Central memory CD8-positive, alpha-beta T cell (primary cell): ENCODE data around the gene CRYGN.

Experiments used
- ATAC-seq: fragments of 150-1000 bp; cut with Tn5 transposase; replicated peaks from 2 replicates; pipeline ENCODE4 v1.10.0; 2022; ENCODE audit warnings: mild to moderate bottlenecking, moderate FRiP score, moderate number of reproducible peaks; ENCODE audit not compliant: poor library complexity, severe bottlenecking; ENCODE audit errors: extremely low read depth
- DNase-seq, 2 donors: peaks; one replicate each; pipeline ENCODE4 v3.0.0; 2021; ENCODE audit warnings: low spot score in 2 of 2
- H3K27ac Mint-ChIP-seq: one replicate; pipeline ENCODE4 v1.8.0; 2022; ENCODE audit warnings: low read depth, mild to moderate bottlenecking, moderate library complexity, mixed read lengths
- H3K27me3 Mint-ChIP-seq: one replicate; pipeline ENCODE4 v1.8.0; 2022; ENCODE audit warnings: mixed read lengths
- H3K36me3 Mint-ChIP-seq: one replicate; pipeline ENCODE4 v1.8.0; 2022; ENCODE audit warnings: mild to moderate bottlenecking, moderate library complexity, mixed read lengths; ENCODE audit not compliant: insufficient read depth
- H3K4me1 Mint-ChIP-seq: one replicate; pipeline ENCODE4 v1.8.0; 2022; ENCODE audit warnings: mixed read lengths
- H3K4me3 Mint-ChIP-seq: one replicate; pipeline ENCODE4 v1.8.0; 2022; ENCODE audit warnings: mild to moderate bottlenecking, moderate library complexity, mixed read lengths
- H3K9me3 Mint-ChIP-seq: one replicate; pipeline ENCODE4 v1.8.0; 2022; ENCODE audit warnings: mixed read lengths

Gene CRYGN

DNA sequence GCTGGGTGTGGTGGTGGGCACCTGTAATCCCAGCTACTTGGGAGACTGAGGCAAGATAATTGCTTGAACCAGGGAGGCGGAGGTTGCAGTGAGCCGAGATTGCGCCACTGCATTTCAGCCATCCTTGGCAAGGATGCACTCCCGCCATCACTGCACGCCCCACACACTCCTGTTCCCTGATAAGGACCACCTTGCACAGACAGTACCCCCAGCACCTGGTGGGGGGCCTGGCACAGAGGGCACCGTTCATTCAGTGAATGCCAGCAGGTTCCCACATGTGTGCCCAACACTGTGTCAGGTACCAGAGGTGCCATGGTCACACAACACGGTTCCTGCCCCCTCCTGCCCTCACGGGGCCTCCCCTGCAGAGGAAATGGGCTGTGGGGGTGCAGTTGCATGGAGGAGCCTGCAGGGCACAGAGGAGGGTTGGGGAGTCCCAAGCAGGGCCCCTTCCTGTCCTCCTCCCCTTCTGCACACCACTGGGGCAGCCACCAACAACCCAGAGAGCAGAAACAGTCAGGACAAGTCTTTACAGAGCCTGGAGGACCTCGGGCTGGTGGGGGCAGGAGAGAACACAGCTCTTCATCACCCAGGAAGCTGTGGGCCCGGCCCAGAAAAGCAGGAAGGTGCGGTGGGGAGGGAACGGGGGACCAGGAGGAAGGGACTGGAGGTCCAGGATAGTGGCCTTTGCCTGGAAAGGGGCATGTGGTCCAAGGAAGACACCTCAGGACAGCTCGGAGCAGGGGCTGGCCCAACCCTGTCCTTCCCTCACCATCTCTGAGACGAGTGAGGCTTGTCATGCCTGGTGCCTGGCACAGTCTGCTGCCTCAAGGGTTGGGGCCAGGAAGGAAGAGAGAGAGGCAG is 7.1 kb downstream of the CRYGN start:
- Mint-ChIP-seq H3K27me3 (no peaks in the 10 kb centered on the region), H3K4me3 (peak overlapping the region; percentile 42), H3K9me3 (no peaks in the 10 kb centered on the region), H3K4me1 (peaks cover 37% of the 10 kb centered on the region), H3K36me3 (peaks cover 5% of the 10 kb centered on the region), H3K27ac (peak overlapping the region; percentile 67)
- ATAC-seq (peak; percentile 53), DNase-seq (peak; percentile 35 to 39)

DNA sequence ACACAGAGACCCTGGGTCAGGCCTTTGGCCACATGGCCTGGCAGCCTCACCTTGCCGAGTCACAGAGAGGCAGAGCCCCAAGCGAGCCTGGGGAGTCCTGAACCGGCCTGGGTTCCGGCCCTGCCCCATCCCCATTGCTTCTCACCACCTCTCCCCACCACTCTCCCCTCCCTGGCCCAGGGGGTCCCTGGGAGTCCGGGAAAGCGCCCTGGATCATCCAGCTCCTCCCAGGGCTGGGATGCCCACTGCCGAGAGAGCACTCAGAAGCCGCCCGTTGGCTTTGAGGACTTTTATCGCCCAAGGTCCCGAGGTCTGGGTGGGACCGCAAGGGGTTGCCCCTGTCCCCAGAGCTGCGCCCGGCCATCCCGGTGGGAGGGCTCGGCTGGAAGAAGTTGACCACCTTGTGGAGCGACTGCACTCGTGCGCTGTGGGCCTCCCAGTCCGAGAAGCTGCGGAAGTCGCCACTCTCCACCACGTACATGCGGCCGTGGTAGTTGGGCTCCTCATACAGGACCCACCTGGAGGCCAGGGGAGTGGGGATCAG is 8.1 kb downstream of the CRYGN start:
- no peaks in the 10 kb centered on the region for H3K27me3 Mint-ChIP-seq
- peaks cover 5% of the 10 kb centered on the region for H3K36me3 Mint-ChIP-seq
- H3K9me3 Mint-ChIP-seq: no peaks in the 10 kb centered on the region
- H3K4me1 Mint-ChIP-seq: peaks cover 39% of the 10 kb centered on the region
- no peak overlapping the region for H3K4me3 Mint-ChIP-seq
- H3K27ac Mint-ChIP-seq: no peak overlapping the region
- no peak for ATAC-seq
- DNase-seq: no peak

- Mint-ChIP-seq H3K4me3 (no peak overlapping the region), H3K4me1 (peaks cover 39% of the 10 kb centered on the region), H3K27me3 (no peaks in the 10 kb centered on the region), H3K9me3 (no peaks in the 10 kb centered on the region), H3K36me3 (peaks cover 5% of the 10 kb centered on the region), H3K27ac (no peak overlapping the region)
- DNase-seq: no peak
- ATAC-seq: no peak
Observed at GRCh38 chr7:151431281-151431767, 8.6 kb downstream of the CRYGN start.

- H3K36me3 Mint-ChIP-seq: peaks cover 5% of the 10 kb centered on the region
- peaks cover 39% of the 10 kb centered on the region for H3K4me1 Mint-ChIP-seq
- peak overlapping the region; percentile 67 for H3K4me3 Mint-ChIP-seq
- H3K9me3 Mint-ChIP-seq: no peaks in the 10 kb centered on the region
- no peak for ATAC-seq
- H3K27me3 Mint-ChIP-seq: no peaks in the 10 kb centered on the region
- peak overlapping the region; percentile 79 for H3K27ac Mint-ChIP-seq
- no peak for DNase-seq
Observed at GRCh38 chr7:151430391-151431205, 9.3 kb downstream of the CRYGN start.

DNA sequence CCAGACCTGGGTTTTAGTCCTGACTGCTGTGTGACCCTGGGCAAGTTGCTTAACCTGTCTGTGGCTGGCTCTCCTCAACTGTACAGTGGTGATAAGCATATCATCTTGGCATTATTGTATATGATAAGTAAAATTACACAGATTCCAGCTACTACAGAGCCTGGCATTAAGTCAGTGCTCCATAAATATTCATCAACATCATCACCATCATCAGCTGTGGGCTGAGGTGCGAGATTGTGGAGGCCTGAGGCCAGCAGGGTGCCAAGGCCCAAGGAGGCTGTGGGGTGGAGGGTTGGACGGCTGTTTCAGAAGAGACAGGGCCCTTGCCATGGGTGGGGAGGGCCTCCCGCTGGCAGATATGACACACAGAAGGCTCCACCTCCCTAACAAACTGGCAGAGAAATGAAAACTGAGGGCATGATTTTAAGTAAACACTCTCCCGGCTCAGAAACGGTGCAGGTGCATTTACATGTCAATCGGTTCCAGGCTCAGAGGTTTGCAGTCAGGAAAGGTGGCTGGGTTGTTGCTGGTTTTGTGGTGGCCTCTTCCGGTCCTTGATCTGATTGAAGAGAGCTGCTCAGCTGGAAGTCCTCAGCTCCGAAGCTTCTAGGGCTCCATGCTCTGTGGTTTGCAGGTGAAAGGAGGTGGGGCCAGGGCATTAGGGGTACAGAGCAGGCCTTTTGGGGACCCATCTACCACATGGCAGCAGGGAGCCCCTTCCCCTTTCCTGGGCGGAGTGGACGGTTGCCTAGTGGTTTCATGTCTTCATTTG is 10.2 kb downstream of the CRYGN start:
- Mint-ChIP-seq H3K9me3 (no peaks in the 10 kb centered on the region), H3K27ac (peak overlapping the region; percentile 79), H3K27me3 (no peaks in the 10 kb centered on the region), H3K4me1 (peaks cover 39% of the 10 kb centered on the region), H3K4me3 (peak overlapping the region; percentile 67), H3K36me3 (peaks cover 5% of the 10 kb centered on the region)
- ATAC-seq (peak; percentile 81), DNase-seq (peak; percentile 34 to 56)

DNA sequence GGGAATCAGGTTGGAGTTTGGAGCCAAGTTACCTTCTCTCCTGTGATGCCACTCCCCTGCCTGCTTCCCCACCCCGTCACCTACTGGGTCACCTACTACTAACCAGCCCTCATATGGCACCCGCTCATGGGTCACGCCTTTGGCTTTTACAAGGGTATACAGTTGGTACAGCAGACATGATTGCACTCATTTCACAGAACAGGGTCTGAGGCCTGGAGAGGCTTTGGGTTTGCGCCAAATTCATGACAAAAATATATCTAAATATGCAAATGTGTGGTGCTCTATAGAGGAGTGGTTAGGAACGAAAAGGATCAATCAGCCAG is 10.7 kb downstream of the CRYGN start:
- Mint-ChIP-seq H3K4me1 (peaks cover 39% of the 10 kb centered on the region), H3K27ac (peak overlapping the region; percentile 79)
- ATAC-seq: no peak

DNA sequence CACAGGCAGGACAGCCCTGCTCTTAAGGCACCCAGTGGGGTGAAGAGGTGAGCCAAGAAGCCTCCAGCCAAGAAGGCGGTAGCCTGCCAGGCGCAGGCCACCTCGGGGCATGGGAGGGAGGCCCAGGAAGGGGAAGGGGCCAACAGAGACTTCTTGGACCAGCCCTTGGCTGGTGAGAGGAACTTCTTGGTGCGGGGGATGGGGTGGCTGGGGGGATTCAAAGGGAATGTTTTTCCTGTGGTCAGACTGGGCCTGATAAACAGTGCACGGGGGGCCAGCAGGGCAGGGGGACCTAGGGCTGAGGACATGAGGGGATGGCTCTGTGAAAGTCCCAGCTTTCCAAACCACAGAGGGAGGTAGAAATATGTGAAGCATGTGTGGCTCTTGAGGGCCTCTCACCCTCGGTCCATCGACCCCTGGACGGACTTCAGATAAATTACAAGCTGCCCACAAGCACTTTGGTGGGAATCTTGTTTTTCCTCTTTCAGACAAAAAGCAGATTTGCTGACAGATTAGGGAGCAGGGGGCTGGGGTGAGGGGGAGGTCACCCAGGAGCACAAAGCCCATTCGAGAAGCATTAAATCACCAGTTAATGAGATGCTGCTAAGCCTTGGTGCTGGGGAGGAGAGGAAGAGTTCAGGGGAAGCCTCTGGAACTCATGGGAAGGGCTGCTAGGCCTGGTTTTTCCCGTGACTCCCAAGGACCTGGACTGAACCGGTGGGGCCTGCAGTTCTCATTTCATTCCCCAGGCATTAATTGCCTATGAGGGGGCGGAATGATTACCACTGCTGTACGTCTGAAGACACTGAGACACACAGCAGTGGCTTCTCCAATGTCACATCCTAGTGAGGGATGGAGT is 11.3 kb downstream of the CRYGN start:
- H3K4me1 Mint-ChIP-seq: peaks cover 38% of the 10 kb centered on the region
- H3K4me3 Mint-ChIP-seq: no peak overlapping the region
- DNase-seq: no peak

More for the DNA sequence above, 10.7 kb downstream of the CRYGN start:
- H3K27me3 Mint-ChIP-seq: no peaks in the 10 kb centered on the region
- peaks cover 5% of the 10 kb centered on the region for H3K36me3 Mint-ChIP-seq
- H3K9me3 Mint-ChIP-seq: no peaks in the 10 kb centered on the region
- no peak for DNase-seq
- H3K4me3 Mint-ChIP-seq: peak overlapping the region; percentile 67

GRCh38 chr7:151427705-151428377 is 12.1 kb downstream of the CRYGN start:
- H3K4me1 Mint-ChIP-seq: peaks cover 31% of the 10 kb centered on the region
- no peaks in the 10 kb centered on the region for H3K9me3 Mint-ChIP-seq
- ATAC-seq (no peak), DNase-seq (no peak)
- H3K4me3 Mint-ChIP-seq: no peak overlapping the region
- peaks cover 5% of the 10 kb centered on the region for H3K36me3 Mint-ChIP-seq
- H3K27ac Mint-ChIP-seq: peak overlapping the region; percentile 84
- H3K27me3 Mint-ChIP-seq: peaks cover 8% of the 10 kb centered on the region

More for the DNA sequence above, 11.3 kb downstream of the CRYGN start:
- no peaks in the 10 kb centered on the region for H3K9me3 Mint-ChIP-seq
- H3K27me3 Mint-ChIP-seq: peaks cover under 1% of the 10 kb centered on the region
- H3K36me3 Mint-ChIP-seq: peaks cover 5% of the 10 kb centered on the region
- peak overlapping the region; percentile 84 for H3K27ac Mint-ChIP-seq
- ATAC-seq: no peak

DNA sequence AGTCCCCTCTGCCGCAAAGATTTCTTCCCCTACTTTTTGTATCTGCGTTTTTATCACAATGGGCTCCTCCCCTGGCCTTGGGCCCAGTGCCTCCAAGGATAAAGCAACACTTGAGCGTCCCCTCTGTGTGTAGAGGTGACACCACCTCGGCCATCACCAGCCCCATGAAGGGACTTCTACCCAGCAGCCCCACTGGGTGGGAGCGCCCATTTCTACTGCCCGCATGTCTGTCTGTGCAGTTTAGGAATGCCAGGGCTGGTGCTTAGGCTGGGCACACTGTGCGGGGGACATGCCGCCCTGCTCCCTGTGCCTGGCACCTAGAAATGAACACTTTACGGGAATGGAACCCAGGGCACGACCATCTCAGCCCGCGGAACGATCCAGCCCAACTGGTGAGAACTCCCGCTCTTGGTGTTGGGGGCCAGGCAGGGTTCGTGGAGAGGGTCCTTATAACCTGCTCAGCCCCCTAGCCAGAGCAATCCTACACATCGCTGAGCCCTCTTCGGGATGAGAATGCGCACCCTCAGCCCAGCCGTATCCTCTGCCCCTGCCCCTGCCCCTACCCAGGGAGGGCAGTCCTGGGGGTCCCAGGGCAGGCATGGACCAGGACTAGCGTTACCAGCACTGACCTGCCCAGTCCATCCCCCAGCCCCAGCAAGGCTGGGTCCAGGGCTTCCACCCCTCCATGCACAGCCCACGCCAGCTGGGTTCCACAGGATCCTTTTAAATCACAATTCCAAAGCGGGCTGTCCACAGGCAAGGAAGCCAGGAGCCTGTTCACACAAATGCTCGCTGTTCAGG is 12.8 kb downstream of the CRYGN start:
- DNase-seq (no peak), ATAC-seq (no peak)
- H3K27me3 Mint-ChIP-seq: peaks cover 15% of the 10 kb centered on the region
- peaks cover 28% of the 10 kb centered on the region for H3K4me1 Mint-ChIP-seq
- peaks cover 5% of the 10 kb centered on the region for H3K36me3 Mint-ChIP-seq
- H3K9me3 Mint-ChIP-seq: no peaks in the 10 kb centered on the region
- no peak overlapping the region for H3K27ac Mint-ChIP-seq
- H3K4me3 Mint-ChIP-seq: no peak overlapping the region

DNA sequence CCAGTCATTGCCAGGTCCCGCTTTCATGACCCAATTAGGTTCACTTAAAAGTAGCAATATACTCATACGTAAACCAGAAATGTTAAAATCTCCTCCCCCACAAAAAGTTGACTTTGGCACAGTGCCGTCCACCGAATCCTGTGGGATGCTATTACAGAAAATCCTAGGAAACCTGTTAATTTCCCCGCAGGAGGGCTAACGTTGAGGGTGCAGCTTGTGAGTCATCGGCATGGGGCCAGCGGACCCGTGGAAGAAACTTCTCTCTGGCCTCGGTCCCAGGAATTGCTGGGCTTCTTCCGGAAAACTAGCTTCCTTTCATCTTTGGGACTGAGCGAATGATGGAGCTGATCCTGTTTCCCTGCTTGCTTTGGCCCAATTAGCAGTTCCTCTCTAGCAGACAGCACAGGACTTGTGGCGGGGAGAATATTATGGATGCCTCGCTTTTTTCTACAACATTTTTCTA is 13.5 kb downstream of the CRYGN start:
- Mint-ChIP-seq H3K4me1 (peaks cover 28% of the 10 kb centered on the region), H3K9me3 (no peaks in the 10 kb centered on the region), H3K4me3 (no peak overlapping the region), H3K27ac (no peak overlapping the region), H3K27me3 (peaks cover 22% of the 10 kb centered on the region), H3K36me3 (peaks cover 5% of the 10 kb centered on the region)
- ATAC-seq: no peak
- DNase-seq: no peak
